SU-DHL-6 (cell line): ENCODE measurements around the gene TAS2R31.

ENCODE experiments used
- H2AFZ ChIP-seq: fragments of 200-600 bp; sonication (generic); 2 replicates; pipeline ENCODE4 v1.6.1; 2014; ENCODE audit warnings: low read depth, mild to moderate bottlenecking, moderate library complexity, mixed read lengths, antibody characterized with exemption, low read length; ENCODE audit not compliant: severe bottlenecking
- H3F3A ChIP-seq: fragments of 200-600 bp; shearing (Covaris generic); 2 replicates; pipeline ENCODE4 v1.6.0; 2016; ENCODE audit warnings: antibody characterized with exemption, mild to moderate bottlenecking; ENCODE audit not compliant: insufficient read depth
- H3K27ac ChIP-seq: fragments of 200-600 bp; sonication (generic); 2 replicates; pipeline ENCODE4 v1.5.1; 2016; ENCODE audit warnings: low read depth, mild to moderate bottlenecking, low read length, moderate library complexity, mixed read lengths
- H3K27me3 ChIP-seq: fragments of 200-600 bp; sonication (generic), shearing (Covaris generic); 2 replicates; pipeline ENCODE4 v1.6.0; 2014; ENCODE audit warnings: mild to moderate bottlenecking, low read length
- H3K36me3 ChIP-seq: fragments of 200-600 bp; sonication (generic); 2 replicates; pipeline ENCODE4 v1.6.1; 2014; ENCODE audit warnings: mild to moderate bottlenecking, low read length, mixed read lengths
- H3K4me2 ChIP-seq: fragments of 300-600, 200-600 bp; shearing (Covaris generic), sonication (generic); 2 replicates; pipeline ENCODE4 v1.6.0; 2014; ENCODE audit warnings: low read length, low read depth, mild to moderate bottlenecking; ENCODE audit not compliant: poor library complexity, severe bottlenecking
- H3K4me3 ChIP-seq: fragments of 200-600 bp; sonication (generic); 2 replicates; pipeline ENCODE4 v1.5.1; 2014; ENCODE audit warnings: antibody characterized with exemption, low read length, mild to moderate bottlenecking, mixed read lengths; ENCODE audit not compliant: insufficient read depth, poor library complexity, severe bottlenecking
- H3K79me2 ChIP-seq: fragments of 200-600 bp; sonication (generic); 2 replicates; pipeline ENCODE4 v1.6.1; 2014; ENCODE audit warnings: mild to moderate bottlenecking, low read length, moderate library complexity; ENCODE audit not compliant: insufficient read depth
- H3K9ac ChIP-seq: fragments of 200-600 bp; sonication (generic); 2 replicates; pipeline ENCODE4 v1.7.0; 2014; ENCODE audit warnings: mild to moderate bottlenecking, low read length
- H3K9me2 ChIP-seq: fragments of 200-600 bp; sonication (generic); replicated peaks from 2 replicates; pipeline ENCODE4 v1.6.1; 2014; ENCODE audit warnings: low read length; ENCODE audit not compliant: insufficient read depth
- H3K9me3 ChIP-seq: fragments of 200-600 bp; sonication (generic); 2 replicates; pipeline ENCODE4 v1.6.1; 2014; ENCODE audit warnings: low read length, mixed read lengths; ENCODE audit not compliant: insufficient read depth
- H4K20me1 ChIP-seq: fragments of 200-600 bp; sonication (generic); 2 replicates; pipeline ENCODE4 v1.6.1; 2014; ENCODE audit warnings: low read depth, mild to moderate bottlenecking, antibody characterized with exemption, low read length, moderate library complexity, mixed read lengths
- CTCF ChIP-seq: fragments of 200-600 bp; sonication (generic); IDR thresholded peaks from one replicate; pipeline ENCODE4 v1.5.1; 2017; ENCODE audit warnings: antibody characterized with exemption, mild to moderate bottlenecking, low read length, moderate library complexity; ENCODE audit not compliant: insufficient read depth, poor library complexity, severe bottlenecking
- EZH2phosphoT487 ChIP-seq: fragments of 200-600 bp; sonication (generic), shearing (Covaris generic); conservative IDR thresholded peaks from 2 replicates; pipeline ENCODE4 v1.6.1; 2018; ENCODE audit warnings: mild to moderate bottlenecking, antibody characterized with exemption, low read length, moderate library complexity, mixed read lengths

TAS2R31 gene

GRCh38 chr12:11031307-11031706 lies at the start of gene TAS2R31:
Gene TAS2R31 (minus strand): TSS chr12:11031407. CDS start chr12:11031335, 72 bp downstream.
- Histone ChIP-seq H3K9me2 (no peaks in the 10 kb centered on the region), H2AFZ (no peak within 1 kb of the TSS), H3K4me3 (no peak within 1 kb of the TSS), H3K36me3 (no peaks in the 10 kb centered on the region), H3K27me3 (no peaks in the 10 kb centered on the region), H3K27ac (no peak within 1 kb of the TSS), H4K20me1 (no peaks in the 10 kb centered on the region), H3K79me2 (no peaks in the 10 kb centered on the region), H3F3A (no peaks in the 10 kb centered on the region), H3K9me3 (no peaks in the 10 kb centered on the region), H3K9ac (no peak within 1 kb of the TSS), H3K4me2 (no peak within 1 kb of the TSS)
- no peak for TF ChIP-seq CTCF
- TF ChIP-seq EZH2phosphoT487: no peak

GRCh38 chr12:11078246-11078645 lies 47.0 kb upstream of the TAS2R31 start:
- no peaks in the 10 kb centered on the region for H3K36me3 ChIP-seq
- no peak for TF ChIP-seq CTCF
- no peak for TF ChIP-seq EZH2phosphoT487
- no peak overlapping the region for H3K4me3 ChIP-seq
- no peaks in the 10 kb centered on the region for H3K27me3 ChIP-seq
- no peak overlapping the region for H3K27ac ChIP-seq
- no peaks in the 10 kb centered on the region for H4K20me1 ChIP-seq
- no peak overlapping the region for H3K4me2 ChIP-seq
- H3F3A ChIP-seq: no peaks in the 10 kb centered on the region
- no peak overlapping the region for H3K9ac ChIP-seq
- H3K79me2 ChIP-seq: no peaks in the 10 kb centered on the region
- no peaks in the 10 kb centered on the region for H3K9me3 ChIP-seq
- no peak overlapping the region for H2AFZ ChIP-seq
- no peaks in the 10 kb centered on the region for H3K9me2 ChIP-seq

GRCh38 chr12:11075642-11076041 lies 44.4 kb upstream of the TAS2R31 start:
- Histone ChIP-seq H3K36me3 (no peaks in the 10 kb centered on the region), H3K27ac (no peak overlapping the region), H3K9me2 (no peaks in the 10 kb centered on the region), H3K9me3 (no peaks in the 10 kb centered on the region), H3K27me3 (no peaks in the 10 kb centered on the region), H4K20me1 (no peaks in the 10 kb centered on the region), H3K4me2 (no peak overlapping the region), H2AFZ (no peak overlapping the region), H3K79me2 (no peaks in the 10 kb centered on the region), H3K9ac (no peak overlapping the region), H3F3A (no peaks in the 10 kb centered on the region), H3K4me3 (no peak overlapping the region)
- TF ChIP-seq EZH2phosphoT487 (no peak), CTCF (no peak)

GRCh38 chr12:11071414-11071813 lies 40.2 kb upstream of the TAS2R31 start:
- no peak for TF ChIP-seq EZH2phosphoT487
- TF ChIP-seq CTCF: no peak
- no peaks in the 10 kb centered on the region for H3F3A ChIP-seq
- no peak overlapping the region for H3K4me2 ChIP-seq
- H3K79me2 ChIP-seq: no peaks in the 10 kb centered on the region
- no peaks in the 10 kb centered on the region for H3K9me3 ChIP-seq
- no peak overlapping the region for H3K27ac ChIP-seq
- H3K9me2 ChIP-seq: no peaks in the 10 kb centered on the region
- H3K27me3 ChIP-seq: no peaks in the 10 kb centered on the region
- H4K20me1 ChIP-seq: no peaks in the 10 kb centered on the region
- no peaks in the 10 kb centered on the region for H3K36me3 ChIP-seq
- no peak overlapping the region for H2AFZ ChIP-seq
- no peak overlapping the region for H3K9ac ChIP-seq
- no peak overlapping the region for H3K4me3 ChIP-seq
